ENCODE results near the gene RUNX3.

Gene RUNX3

DNA sequence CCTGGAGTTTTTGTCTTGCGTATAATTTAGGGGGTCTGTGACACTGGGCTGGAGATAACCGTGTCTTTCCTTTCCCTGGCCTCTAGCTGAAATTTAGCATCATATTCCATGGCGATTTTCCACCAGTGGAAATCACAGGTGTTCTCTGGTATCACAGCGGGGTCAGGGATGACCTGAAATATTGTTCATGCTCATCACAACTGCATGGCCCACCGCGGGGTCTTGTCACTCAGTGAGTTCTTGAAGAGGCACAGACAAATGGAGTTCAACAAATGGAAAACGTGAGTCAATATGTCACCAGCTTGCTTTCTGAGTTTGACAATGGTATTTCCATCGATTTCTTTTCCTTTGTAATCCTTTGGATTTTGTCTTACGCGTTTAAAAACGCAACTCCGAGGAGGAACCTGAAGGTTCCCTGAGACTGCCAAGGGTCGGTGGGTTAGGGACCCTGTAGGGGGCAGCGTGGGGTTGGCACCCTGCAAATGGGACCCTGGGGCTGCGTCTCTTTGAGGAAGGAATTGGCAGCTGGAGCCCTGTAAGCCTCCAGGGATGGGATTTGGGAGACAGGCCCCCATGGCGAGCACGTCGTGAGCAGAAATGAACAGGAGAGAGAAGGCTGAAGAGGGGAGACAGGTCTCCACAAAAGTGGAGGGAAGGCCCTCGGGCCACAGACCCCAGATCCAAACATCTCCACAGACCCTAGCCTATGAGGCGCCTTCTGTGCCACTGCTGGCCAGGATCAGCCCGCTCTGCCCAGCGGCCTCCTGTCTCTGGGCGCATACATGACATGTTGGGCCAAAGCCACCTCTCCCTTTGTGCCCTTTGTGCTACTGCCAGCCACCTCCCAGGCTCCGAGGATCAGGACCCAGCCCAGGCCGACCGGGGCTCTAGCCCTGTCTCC lies 32.1 kb upstream of the RUNX3 start:
- FAIRE-seq (no peak), DNase-seq (ENCODE audit: insufficient read length) (no peak)

DNA sequence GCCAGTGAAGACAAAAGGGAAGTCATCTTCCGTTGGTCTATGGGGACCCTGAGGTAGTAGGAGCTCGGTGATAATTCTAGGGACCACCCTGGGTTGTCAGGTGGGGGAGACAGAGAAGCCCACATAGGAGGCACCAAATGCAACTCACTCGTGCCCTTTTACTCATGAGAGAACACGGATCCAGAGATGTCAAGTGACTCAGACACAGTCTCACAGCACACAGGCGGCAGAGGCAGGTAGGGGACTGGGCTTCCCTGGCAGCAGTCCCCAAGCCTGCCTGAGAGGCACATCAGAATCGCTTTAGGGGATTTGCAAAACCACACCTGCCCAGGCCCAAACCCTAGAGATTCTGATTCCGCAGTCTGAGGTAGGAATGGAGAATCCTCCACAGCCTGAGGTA lies 31.3 kb upstream of the RUNX3 start:
- TF ChIP-seq POLR2AphosphoS5 (IDR thresholded peaks at IDR 0.05; ENCODE audit: low read depth, low read length) (no peak), POLR2A (IDR thresholded peaks at IDR 0.05; ENCODE audit: low read depth, low read length) (no peak), TAF1 (IDR thresholded peaks at IDR 0.05; ENCODE audit: borderline replicate concordance, low read depth, low read length) (no peak)
- FAIRE-seq, result no peak
- DNase-seq (ENCODE audit: insufficient read length), result no peak

More for the DNA sequence above, 32.1 kb upstream of the RUNX3 start:
- TF ChIP-seq POLR2A (IDR thresholded peaks at IDR 0.05; ENCODE audit: low read depth, low read length), result no peak
- no peak; the same call in 1 of the 2 replicates for TF ChIP-seq POLR2AphosphoS5 (IDR thresholded peaks at IDR 0.05; ENCODE audit: low read depth, low read length)
- TF ChIP-seq TAF1 (IDR thresholded peaks at IDR 0.05; ENCODE audit: borderline replicate concordance, low read depth, low read length), result no peak

DNA sequence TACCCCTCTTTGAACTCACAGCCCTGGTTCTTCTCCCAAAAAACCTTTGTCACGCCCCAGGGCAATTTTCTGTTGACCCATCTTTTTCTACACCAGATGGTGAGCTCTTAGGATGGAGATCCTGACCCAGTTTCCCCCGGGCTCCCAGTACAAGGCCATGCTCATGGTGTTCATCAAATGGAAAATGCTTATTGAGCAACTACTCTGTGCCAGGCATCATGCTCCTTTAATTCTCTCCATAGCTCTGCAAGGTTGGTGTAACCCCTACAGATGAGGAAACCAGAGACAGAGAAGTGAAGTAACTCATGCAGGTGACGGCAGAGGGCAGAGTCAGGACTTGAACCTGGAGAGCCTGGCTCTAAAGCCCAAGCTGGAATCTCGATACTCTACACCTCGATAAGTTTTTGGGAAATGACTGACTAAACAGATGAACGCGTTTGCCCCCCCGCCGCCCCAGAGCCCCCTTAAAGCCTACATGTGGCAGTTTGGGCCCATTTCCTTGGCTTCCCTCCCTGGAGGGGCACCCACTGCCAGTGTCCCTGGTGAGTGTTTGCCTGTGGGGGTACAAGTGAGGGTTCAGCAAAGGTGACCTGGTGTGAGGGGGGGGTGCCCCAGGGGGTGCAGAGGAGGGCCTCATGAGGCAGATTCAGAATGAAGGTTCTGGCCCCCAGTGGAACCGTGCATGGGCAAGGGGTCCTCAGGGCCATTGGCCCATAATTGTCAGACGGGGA lies 30.2 kb upstream of the RUNX3 start:
- DNase-seq (ENCODE audit: insufficient read length), result no peak
- no peak for FAIRE-seq
- TF ChIP-seq TAF1 (IDR thresholded peaks at IDR 0.05; ENCODE audit: borderline replicate concordance, low read depth, low read length) (no peak), POLR2AphosphoS5 (IDR thresholded peaks at IDR 0.05; ENCODE audit: low read depth, low read length) (no peak), POLR2A (IDR thresholded peaks at IDR 0.05; ENCODE audit: low read depth, low read length) (no peak)

DNA sequence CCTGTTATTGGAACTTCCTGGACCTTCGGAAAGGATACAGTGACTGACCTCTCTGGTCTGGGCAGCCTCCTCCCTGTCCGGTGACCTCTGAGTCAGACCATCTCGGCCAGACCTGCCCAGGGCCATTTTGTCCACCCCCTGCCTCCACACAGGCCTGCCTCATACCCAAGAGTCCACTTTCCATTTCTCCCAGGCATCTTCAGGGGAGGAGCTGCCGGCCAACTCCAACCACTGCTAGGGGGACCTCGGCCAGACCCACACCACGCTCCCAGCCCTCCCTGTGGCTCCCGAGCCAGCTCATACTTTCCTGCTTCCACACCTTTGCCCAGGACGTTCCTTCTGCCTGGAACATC lies 29.5 kb upstream of the RUNX3 start:
- FAIRE-seq (no peak), DNase-seq (ENCODE audit: insufficient read length) (no peak)
- TF ChIP-seq TAF1 (IDR thresholded peaks at IDR 0.05; ENCODE audit: borderline replicate concordance, low read depth, low read length), result no peak
- no peak for TF ChIP-seq POLR2AphosphoS5 (IDR thresholded peaks at IDR 0.05; ENCODE audit: low read depth, low read length)
- peak; percentile 44; the same call in 1 of the 2 replicates for TF ChIP-seq POLR2A (IDR thresholded peaks at IDR 0.05; ENCODE audit: low read depth, low read length)

DNA sequence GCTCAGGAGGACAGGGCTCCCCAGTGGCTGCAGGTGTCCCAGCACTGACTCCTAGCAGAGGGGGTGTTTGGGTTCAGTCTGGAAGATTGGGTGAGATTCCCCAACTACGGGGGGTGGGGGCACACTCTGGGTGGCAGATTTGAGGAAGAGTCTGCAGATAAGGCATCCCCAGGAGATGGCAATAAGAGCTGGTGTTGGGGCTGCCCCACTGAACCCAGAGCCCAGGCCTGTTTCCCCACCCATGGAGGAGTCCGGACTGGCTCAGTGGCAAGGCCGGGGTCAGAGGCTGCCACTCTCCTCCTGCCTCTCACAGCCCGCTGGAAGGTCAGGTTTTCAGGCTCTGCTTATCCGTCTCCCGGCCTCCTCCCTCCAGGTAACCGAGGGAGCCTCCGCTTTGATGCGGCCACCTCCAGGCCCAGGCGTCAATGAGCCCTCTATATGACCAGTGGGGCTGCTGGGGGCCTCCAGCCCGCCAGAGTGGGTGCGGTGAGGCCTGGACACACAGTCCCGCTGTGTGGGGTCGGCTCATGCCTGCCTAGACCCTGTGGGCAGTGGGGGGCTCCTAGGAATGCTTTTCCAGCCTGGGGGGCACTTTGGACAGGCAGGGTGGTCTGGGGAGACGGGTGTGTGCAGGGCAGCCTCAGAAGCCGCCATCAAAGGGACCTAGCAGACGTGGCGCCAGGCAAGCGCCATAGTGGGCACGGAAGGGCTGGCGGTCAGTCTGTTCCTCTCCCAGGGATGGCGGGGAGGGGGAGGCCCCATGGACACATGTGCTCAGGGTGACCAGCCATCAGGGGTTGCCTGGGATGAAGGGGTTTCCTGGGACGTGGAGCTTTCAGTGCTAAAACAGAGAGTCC lies 28.9 kb upstream of the RUNX3 start:
- TF ChIP-seq TAF1 (IDR thresholded peaks at IDR 0.05; ENCODE audit: borderline replicate concordance, low read depth, low read length), result no peak
- no peak for TF ChIP-seq POLR2AphosphoS5 (IDR thresholded peaks at IDR 0.05; ENCODE audit: low read depth, low read length)
- no peak for TF ChIP-seq POLR2A (IDR thresholded peaks at IDR 0.05; ENCODE audit: low read depth, low read length)
- FAIRE-seq (peak; percentile 48), DNase-seq (ENCODE audit: insufficient read length) (no peak)

DNA sequence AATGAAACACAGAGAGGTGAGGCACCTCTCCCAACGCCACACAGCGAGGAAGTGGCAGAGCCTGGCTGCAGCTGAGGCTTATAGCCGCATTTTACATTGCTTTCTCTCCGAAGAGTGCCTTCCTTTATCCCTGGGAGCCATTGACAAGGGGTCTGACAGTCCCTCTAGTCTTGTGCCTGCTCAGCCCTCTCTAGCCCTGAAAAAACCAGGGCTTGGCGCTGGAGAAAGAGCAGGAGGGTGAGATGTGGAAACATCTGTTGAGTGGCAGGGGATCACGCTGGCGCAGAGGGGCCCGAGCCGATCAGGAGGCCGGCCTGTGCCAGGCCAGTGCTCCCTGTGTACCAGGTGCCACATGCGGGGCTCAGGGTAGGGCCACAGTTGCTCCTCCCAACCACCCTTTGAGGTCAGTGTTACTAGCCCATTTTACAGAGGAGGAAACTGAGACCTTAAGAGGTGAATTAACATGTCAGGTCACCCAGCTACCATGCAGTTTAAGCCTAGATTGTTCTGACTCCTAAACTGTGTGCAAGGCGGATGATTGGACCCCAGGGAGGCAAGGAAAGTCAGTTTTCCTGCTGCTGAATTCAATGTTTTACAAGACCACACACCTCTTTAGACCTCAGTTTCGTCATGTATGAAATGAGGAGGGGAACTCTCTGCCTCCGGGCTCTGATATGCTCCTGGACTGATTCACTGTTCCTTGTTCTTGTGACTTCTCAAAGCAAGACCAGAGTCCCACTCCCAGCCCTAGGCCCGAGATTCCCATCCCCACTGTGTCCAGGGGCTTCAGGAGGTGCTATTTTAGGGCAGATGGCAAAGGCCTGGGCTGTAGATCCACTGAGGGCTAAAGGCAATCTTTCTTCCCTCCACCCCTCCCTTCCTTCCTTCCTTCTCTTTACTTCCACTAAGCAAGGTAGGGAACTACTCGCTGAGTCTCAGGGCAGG lies 28.0 kb upstream of the RUNX3 start:
- FAIRE-seq (peak; percentile 46), DNase-seq (ENCODE audit: insufficient read length) (no peak)
- TF ChIP-seq POLR2A (IDR thresholded peaks at IDR 0.05; ENCODE audit: low read depth, low read length) (no peak; the same call in 1 of the 2 replicates), TAF1 (IDR thresholded peaks at IDR 0.05; ENCODE audit: borderline replicate concordance, low read depth, low read length) (no peak), POLR2AphosphoS5 (IDR thresholded peaks at IDR 0.05; ENCODE audit: low read depth, low read length) (no peak; the same call in 1 of the 2 replicates)

DNA sequence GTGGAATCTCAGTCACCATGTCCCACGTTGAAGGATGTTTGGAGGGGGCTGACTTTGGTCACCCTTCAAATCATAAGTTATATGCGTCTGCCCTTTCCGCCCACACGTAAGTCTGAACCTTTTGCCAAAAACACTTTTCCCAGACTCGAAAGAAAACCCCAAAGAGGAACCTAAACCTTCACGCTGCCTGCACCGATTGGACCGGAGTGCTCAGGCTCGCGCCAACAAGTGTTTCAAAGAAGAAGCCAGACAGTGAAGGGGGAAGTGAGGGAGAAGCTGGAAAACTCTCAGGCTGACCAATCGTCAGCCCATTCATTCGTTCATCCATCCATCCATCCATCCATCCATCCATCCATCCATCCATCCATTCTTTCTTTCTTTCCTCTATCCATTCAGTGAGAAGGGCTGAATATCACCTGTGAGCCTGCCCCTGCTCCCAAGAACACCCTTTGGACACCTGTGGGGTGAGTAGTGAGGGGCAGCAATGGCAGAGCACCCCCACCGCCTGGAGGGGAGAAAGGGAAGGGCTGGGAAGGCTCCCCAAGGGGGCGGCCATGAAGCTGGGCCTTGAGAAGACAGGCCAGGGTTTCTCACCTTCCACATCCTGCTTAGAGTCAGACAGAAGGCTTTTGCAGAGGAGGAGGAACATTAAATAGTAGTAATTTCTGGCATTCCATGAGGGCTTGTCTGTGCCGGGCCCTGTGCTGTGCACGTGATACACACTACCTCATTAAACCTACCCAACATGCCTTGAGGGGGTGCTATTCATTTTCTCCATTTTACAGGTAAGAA lies 27.1 kb upstream of the RUNX3 start:
- TF ChIP-seq TAF1 (IDR thresholded peaks at IDR 0.05; ENCODE audit: borderline replicate concordance, low read depth, low read length) (no peak), POLR2A (IDR thresholded peaks at IDR 0.05; ENCODE audit: low read depth, low read length) (no peak), POLR2AphosphoS5 (IDR thresholded peaks at IDR 0.05; ENCODE audit: low read depth, low read length) (no peak)
- FAIRE-seq (peak; percentile 94), DNase-seq (ENCODE audit: insufficient read length) (no peak)

DNA sequence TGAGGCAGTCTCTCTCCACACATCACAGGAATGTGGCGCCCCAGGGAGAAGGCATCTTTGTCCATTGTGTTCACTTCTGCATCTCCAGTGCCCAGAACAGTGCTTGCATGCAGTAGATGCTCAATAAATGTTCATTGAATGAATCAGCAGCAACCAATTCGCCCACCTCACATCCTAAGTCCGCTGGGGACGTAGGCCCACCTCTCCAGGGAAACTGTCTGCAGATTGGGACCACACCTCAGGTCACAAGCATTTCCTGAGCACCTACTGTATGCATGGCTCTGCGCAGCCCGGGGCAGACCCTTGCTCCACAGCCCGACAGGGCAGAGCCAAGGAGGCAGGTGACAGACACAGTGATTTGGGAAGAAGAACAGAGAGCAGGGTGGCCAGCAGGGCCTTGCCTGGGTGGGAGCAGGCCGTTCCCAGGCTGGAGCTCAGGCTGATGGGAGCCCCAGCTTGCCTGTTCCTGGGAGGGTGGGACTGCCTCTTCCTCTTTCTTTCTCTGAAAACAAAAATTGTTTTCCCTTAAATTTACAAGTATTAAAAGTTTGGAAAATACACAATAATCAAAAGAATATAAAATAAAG lies 25.8 kb upstream of the RUNX3 start:
- DNase-seq (ENCODE audit: insufficient read length), result no peak
- TF ChIP-seq POLR2AphosphoS5 (IDR thresholded peaks at IDR 0.05; ENCODE audit: low read depth, low read length), result no peak
- TF ChIP-seq TAF1 (IDR thresholded peaks at IDR 0.05; ENCODE audit: borderline replicate concordance, low read depth, low read length), result no peak
- TF ChIP-seq POLR2A (IDR thresholded peaks at IDR 0.05; ENCODE audit: low read depth, low read length), result 0 out of 2 replicates have a peak, but pooled peaks have one; percentile 27
- FAIRE-seq, result peak; percentile 68

DNA sequence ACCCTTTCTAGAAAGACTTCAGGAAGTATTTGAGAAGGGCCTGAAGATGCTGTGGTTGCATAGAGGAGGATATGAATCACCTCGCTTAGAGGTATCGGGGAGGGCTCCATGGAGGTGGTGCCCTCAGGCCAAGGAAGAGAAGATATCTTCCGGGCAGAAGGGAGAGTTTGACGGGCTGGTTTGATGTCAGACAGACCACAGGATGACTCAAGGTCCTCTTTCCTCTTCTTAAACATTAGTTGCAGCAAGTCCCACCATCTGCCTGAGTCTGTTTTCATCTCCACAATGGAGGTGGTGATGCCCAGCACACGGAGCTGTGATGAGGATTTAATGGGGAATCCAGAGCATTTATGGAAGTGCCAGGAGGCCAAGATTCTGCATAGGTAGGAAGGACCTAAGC lies 25.1 kb upstream of the RUNX3 start:
- peak; percentile 97 for FAIRE-seq
- TF ChIP-seq POLR2A (IDR thresholded peaks at IDR 0.05; ENCODE audit: low read depth, low read length) (no peak), TAF1 (IDR thresholded peaks at IDR 0.05; ENCODE audit: borderline replicate concordance, low read depth, low read length) (no peak), POLR2AphosphoS5 (IDR thresholded peaks at IDR 0.05; ENCODE audit: low read depth, low read length) (no peak)
- no peak for DNase-seq (ENCODE audit: insufficient read length)

Data from GM12892 (cell line).